ENCODE measurements around the gene TGM2.

GRCh38 chr20:38155811-38156210, 9.3 kb downstream of the TGM2 start:
- TF ChIP-seq, protein P1, sequence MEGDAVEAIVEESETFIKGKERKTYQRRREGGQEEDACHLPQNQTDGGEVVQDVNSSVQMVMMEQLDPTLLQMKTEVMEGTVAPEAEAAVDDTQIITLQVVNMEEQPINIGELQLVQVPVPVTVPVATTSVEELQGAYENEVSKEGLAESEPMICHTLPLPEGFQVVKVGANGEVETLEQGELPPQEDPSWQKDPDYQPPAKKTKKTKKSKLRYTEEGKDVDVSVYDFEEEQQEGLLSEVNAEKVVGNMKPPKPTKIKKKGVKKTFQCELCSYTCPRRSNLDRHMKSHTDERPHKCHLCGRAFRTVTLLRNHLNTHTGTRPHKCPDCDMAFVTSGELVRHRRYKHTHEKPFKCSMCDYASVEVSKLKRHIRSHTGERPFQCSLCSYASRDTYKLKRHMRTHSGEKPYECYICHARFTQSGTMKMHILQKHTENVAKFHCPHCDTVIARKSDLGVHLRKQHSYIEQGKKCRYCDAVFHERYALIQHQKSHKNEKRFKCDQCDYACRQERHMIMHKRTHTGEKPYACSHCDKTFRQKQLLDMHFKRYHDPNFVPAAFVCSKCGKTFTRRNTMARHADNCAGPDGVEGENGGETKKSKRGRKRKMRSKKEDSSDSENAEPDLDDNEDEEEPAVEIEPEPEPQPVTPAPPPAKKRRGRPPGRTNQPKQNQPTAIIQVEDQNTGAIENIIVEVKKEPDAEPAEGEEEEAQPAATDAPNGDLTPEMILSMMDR (optimal IDR thresholded peaks at IDR 0.05 in 1 of 3, IDR thresholded peaks at IDR 0.05 in 1 of 3, conservative IDR thresholded peaks at IDR 0.05 in 1 of 3; ENCODE audit: extremely low read depth in 1 of 3, insufficient read depth in 2 of 3, low read length in 3 of 3), result no peak
- TF ChIP-seq EZH2 (IDR thresholded peaks at IDR 0.05; ENCODE audit: low read length), result no peak
